T47D (cell line): Measurements from ENCODE around the gene LCE3E.
"Not testable (repeated sequence)": the region's sequence is repeated elsewhere in the genome, so short reads cannot be mapped to it uniquely, and the experiment has no call there.

Experiments
- DNase-seq, 2 experiments: peaks; one replicate each; pipeline versions ENCODE4 v3.0.0 to v3.0.0-alpha.2; 2011 to 2012; ENCODE audit warnings: low read depth in 1 of 2, low spot score in 1 of 2
- JUND ChIP-seq: IDR thresholded peaks from 2 replicates; pipeline ENCODE4 v1.6.1; 2012; ENCODE audit warnings: low read depth
- in situ Hi-C: cut with HindIII; loops from 2 replicates; pipeline ENCODE4 v1.10.0; 2016; ENCODE audit warnings: low sequenced_read_pairs, low pct_unique_long_range_greater_than_20kb

The LCE3E gene, protein sequence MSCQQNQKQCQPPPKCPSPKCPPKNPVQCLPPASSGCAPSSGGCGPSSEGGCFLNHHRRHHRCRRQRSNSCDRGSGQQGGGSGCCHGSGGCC

DNA sequence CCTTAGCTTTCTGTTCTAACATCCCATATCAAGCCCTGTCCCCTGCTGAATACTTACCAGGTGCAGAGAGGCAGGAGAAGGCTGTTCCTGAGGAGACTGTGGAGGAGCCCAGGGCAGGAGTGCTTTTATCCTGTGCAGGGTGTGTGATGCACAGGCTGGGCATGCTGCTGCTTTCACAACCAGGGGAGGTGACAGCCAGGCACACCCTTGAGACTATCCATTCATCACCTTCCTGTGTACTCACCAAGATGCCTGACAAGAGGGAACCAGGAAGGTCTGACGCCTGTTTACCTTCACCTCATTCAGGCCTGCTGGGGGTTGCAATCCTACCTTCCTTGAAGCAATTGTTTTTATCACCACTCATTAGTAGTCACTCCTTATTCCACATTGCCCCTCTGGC, at the start of gene LCE3E:
Gene LCE3E, minus strand, starts transcription at position 100 of the 400 bp plus-strand sequence. CDS start 572 bp downstream, outside the sequence.
- no peak for TF ChIP-seq JUND
- in situ Hi-C loops, result no loop called here
- DNase-seq, result peak; percentile 1 to 7

DNA sequence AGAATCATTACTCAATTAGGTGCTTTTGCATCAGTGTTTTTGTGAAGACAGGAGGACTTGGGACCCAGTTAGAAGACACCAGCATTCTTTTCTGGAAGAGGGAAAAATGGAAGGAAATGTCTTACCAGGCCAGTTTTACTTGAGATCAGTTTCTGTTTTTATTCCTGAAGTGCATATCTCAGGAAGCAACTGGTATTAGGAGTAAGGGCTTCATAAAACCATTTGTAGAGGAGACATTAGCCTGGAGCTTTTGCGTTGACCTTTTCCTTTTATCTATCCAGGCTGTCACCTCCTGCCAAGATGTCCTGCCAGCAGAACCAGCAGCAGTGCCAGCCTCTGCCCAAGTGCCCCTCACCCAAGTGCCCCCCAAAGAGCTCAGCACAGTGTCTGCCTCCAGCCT, 46.9 kb upstream of the LCE3E start, which contains the start of gene LCE3B:
Gene LCE3B, plus strand, starts transcription at position 301 of the 400 bp plus-strand sequence. Its CDS starts 0 bp downstream, at position 301.
- in situ Hi-C loops, result no loop called here
- TF ChIP-seq JUND, result no peak
- DNase-seq, result no peak

DNA sequence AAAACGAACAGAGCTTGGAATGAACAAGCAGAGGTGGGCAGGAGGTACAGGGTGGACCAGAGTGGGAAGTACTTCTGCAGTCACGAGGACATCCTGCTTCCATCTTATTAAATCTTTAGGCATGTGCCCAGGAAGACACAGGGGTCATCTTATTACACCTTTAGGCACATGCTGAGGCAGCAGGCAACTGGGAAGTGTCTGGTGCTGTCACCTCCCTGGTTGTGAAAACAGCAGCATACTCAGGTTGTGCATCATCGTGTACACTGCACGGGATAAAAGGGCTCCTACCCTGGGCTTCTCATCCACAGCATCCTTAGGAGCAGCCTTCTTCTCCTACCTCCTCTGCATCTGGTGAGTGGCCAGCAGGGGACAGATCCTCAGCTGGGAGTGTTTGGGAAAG, 33.4 kb upstream of the LCE3E start, which contains the start of gene LCE3C:
Gene LCE3C, plus strand, starts transcription at position 301 of the 400 bp plus-strand sequence. CDS start 498 bp downstream, outside the sequence.
- in situ Hi-C loops, result no loop called here

DNA sequence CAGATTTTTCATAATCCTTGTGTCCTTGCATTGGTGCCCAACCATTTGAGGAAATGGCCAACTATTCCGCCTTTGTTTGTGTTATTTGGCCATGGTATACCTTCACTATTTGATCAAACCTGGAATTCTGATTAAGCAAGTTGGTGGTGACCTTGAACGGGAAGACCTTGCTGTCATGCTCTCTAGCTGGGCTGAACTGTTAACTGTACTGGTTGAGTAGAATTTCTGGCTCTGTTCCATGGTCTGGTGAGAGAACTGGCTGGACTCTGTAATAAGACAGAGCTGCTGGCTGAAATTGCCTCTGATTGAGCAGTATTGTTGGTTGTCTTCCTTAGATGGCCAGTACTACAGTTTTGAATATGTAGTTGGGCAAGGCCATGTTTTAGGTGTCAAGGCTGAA, 30.4 kb upstream of the LCE3E start:
- no peak for TF ChIP-seq JUND
- no peak for DNase-seq
- in situ Hi-C loops, result no loop called here

More for the DNA sequence above, 33.4 kb upstream of the LCE3E start, which contains the start of gene LCE3C:
- TF ChIP-seq JUND, result no peak
- no peak for DNase-seq

DNA sequence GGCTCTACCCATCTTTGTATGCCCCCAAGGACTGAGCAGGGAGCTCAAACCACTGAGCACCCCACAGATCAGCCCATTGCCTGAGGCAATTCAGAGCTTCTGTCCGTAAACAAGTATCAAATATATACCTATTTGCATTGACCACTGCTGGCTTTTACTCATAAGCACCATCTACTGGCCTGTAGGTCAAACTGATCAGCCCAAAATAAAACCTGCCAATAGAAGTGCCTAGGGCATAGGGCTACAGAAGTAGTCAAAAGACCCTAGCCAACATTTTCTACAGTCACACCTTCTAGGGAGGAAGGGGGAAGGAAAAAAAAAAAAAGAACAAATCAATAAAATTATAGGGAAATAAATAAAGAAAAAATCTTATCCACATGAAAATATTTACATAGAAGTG, 19.0 kb upstream of the LCE3E start:
- no peak for TF ChIP-seq JUND
- DNase-seq, result no peak
- in situ Hi-C loops, result no loop called here

DNA sequence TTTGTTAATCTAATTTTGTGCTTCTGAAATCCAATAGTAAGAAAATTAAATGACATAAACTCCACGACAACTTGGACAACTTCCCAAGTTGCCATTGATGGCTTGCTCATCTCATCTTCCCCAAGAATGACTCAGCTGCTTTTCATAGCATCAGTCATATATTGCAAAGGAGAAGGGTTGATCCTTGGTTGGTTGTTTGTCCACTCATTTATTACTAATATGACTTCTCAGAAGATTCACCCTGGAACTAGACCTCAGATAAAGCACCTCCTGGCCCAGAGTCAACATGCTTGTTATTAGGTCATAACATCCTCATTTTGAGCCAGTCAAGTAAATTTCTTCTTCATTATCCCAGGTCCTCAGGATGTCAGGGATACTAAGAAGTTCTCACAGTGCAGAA, 16.1 kb upstream of the LCE3E start:
- in situ Hi-C loops, result no loop called here
- DNase-seq, result peak in 1 of 2 experiments; percentile 1
- no peak for TF ChIP-seq JUND

DNA sequence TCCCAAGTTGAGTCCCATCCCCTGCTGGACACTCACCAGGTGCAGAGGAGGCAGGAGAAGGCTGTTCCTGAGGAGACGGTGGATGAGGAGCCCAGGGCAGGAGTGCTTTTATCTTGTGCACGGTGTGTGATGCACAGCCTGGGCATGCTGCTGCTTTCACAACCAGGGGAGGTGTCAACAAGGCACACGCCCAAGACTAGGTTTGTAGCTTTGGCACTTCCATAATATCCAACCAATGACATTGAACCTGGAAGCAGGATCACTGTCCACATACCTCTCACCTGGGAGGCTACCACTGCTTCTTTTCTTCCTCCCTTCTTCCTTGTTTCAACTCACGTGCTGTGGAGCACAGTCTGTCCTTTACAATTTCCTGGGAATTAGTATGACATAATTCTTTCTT, 13.9 kb upstream of the LCE3E start, which contains the start of gene LCE3D:
Gene LCE3D, minus strand, starts transcription at position 84 of the 400 bp plus-strand sequence. CDS start 580 bp downstream, outside the sequence.
- in situ Hi-C loops, result no loop called here
- TF ChIP-seq JUND, result no peak
- DNase-seq, result peak; percentile 1 to 2

DNA sequence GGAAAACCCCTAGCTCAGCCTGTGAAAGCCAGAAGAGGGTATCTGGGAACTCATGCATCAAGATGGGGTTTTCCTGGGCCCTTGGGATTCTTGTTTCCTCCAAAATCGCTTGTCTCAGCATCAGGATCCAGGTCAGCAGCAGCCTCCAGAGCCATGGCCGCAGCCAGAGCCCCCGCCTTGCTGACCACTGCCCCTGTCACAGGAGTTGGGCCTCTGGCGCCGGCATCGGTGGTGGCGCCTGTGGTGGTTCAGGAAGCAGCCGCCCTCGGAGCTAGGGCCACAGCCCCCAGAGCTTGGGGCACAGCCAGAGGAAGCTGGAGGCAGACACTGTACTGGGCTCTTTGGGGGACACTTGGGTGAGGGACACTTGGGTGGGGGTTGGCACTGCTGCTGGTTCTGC, 12.9 kb upstream of the LCE3E start:
- DNase-seq, in situ Hi-C loops: not testable (repeated sequence)

DNA sequence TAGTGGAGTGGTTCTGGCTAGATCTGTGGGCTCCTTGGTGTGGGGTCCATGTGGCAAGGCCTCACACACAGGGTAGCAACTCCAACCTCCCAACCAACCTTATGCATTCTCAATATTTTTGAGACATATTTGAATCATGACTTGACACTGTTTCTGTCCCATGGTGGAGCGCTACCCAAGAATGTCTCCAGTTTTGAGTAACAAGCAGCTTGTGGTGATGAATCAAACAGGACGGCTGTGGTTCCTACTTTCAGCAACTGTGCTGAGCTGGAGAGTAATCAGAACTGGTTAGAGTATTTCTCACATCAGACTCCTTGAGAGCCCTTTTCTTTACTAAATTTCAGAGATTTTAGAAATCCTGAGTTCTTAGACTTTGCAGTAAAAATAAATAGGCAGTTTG, 10.6 kb upstream of the LCE3E start:
- no peak for TF ChIP-seq JUND
- in situ Hi-C loops, result no loop called here
- peak; percentile 1 to 2 for DNase-seq

DNA sequence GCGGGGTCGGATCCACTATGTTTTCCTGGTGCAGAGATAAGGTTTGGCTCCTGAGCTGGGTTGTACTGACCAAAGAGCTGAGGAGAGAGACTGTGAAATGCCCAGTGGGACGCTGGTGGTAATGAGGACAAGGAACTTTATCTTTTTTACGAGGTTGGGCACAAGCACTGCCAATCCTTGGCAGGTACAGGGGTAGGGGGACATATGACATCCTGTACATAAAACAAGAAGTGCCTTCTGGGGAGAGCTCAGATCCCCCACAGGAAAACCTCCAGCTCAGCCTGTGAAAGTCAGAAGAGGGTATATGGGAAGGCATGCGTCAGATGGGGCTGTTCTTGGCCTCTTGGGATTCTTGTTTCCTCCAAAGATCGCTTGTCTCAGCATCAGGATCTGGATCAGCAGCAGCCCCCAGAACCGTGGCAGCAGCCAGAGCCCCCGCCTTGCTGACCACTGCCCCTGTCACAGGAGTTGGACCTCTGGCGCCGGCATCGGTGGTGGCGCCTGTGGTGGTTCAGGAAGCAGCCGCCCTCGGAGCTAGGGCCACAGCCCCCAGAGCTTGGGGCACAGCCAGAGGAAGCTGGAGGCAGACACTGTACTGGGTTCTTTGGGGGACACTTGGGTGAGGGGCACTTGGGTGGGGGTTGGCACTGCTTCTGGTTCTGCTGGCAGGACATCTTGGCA, 905 bp downstream of the LCE3E start:
- TF ChIP-seq JUND, result no peak
- peak in 1 of 2 experiments; percentile 2 for DNase-seq
- in situ Hi-C loops, result no loop called here

DNA sequence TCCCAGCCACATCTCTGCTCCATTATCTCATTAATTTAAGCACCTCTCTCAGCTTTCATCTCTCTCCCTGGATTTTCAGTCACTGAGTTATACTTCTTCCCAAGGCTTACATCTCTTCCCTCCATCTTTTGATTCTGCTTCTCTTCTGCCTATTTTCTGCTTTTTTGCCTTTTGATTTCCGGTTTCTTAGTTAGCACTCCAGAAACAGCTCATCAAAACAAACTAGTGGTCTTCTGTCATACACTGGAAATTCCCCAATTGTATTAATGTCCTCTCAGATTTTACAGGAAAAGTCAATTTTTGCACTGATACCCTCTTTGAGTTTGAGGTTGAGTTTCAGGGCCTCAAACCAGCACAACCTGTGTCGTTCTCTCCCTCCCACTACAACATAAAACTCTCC, 1.5 kb downstream of the LCE3E start:
- no peak for TF ChIP-seq JUND
- in situ Hi-C loops, result no loop called here
- DNase-seq, result peak in 1 of 2 experiments; percentile 0

DNA sequence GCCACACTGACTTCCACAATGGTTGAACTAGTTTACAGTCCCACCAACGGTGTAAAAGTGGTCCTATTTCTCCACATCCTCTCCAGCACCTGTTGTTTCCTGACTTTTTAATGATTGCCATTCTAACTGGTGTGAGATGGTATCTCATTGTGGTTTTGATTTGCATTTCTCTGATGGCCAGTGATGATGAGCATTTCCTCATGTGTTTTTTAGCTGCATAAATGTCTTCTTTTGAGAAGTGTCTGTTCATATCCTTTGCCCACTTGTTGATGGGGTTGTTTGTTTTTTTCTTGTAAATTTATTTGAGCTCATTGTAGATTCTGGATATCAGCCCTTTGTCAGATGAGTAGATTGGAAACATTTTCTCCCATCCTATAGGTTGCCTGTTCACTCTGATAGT, 18.2 kb downstream of the LCE3E start:
- in situ Hi-C loops, DNase-seq: not testable (repeated sequence)

DNA sequence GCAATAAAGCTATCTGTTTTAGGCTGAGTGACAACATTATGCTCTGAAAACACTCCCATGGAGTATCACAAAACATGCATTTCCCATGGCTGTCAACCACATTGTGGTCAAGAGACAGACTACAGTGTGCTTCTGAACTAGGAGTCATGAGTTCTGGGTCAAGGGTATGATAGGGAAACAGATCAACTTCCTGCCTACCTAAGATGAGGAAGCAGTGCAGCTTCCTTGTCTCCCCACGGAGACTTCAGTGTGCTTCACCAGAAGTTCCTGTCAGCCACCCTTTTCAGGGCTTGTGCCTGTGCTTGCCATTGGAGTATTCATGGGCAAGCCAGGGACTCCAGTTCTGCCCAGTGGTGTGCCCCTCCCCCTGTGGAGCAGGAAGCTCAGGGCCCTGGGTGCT, 19.9 kb downstream of the LCE3E start:
- in situ Hi-C loops, result no loop called here
- no peak for DNase-seq
- TF ChIP-seq JUND, result no peak
